Astrocyte (in vitro differentiated cells and primary cell): ENCODE data around the gene ATP11C.

Experiments
- EZH2 ChIP-seq: IDR thresholded peaks from 2 replicates; pipeline ENCODE4 v1.6.1; 2012; ENCODE audit warnings: mild to moderate bottlenecking, low read length, inconsistent platforms; ENCODE audit not compliant: insufficient read depth
- TF ChIP-seq, protein P1 (sequence below): IDR thresholded peaks from 2 replicates; pipeline ENCODE4 v1.5.1; 2011; ENCODE audit warnings: low read depth, mild to moderate bottlenecking, inconsistent platforms, low read length, moderate library complexity; ENCODE audit not compliant: insufficient read depth

DNA sequence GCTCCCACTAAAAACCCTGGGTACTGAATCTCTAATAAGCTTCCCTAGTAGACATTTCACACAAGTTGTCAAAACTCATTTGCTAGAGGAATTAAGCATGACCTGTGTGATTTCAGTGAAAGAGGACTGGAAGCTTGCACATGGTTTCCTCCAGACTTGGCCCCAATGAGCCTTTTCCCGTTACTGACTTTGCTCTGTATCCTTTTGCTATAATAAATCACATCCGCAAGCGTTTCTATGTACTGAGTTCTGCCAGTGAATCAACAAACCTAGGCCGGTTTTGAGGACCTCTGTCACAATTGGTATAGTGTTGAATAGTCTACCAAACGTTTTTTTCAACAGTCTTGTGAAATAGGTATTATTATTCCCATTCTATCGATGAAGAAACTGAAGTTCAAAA lies 8.2 kb downstream of the ATP11C start:
- TF ChIP-seq, protein P1, sequence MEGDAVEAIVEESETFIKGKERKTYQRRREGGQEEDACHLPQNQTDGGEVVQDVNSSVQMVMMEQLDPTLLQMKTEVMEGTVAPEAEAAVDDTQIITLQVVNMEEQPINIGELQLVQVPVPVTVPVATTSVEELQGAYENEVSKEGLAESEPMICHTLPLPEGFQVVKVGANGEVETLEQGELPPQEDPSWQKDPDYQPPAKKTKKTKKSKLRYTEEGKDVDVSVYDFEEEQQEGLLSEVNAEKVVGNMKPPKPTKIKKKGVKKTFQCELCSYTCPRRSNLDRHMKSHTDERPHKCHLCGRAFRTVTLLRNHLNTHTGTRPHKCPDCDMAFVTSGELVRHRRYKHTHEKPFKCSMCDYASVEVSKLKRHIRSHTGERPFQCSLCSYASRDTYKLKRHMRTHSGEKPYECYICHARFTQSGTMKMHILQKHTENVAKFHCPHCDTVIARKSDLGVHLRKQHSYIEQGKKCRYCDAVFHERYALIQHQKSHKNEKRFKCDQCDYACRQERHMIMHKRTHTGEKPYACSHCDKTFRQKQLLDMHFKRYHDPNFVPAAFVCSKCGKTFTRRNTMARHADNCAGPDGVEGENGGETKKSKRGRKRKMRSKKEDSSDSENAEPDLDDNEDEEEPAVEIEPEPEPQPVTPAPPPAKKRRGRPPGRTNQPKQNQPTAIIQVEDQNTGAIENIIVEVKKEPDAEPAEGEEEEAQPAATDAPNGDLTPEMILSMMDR: no peak
- no peak for TF ChIP-seq EZH2
